Stomach (tissue), 4 donors: ENCODE measurements around the gene GALNT13.

Experiments
- CTCF ChIP-seq, 7 experiments: fragments of 450-650 bp in 4 of 7; fragments of 200-600 bp in 3 of 7; sonication (generic) in 3 of 7; IDR thresholded peaks; one replicate each; pipeline ENCODE4 v1.5.1; 2016 to 2019; ENCODE audit warnings: antibody characterized with exemption in 7 of 7, control low read depth in 2 of 7, mild to moderate bottlenecking in 1 of 7
- POLR2A ChIP-seq, 4 donors: fragments of 450-650 bp; IDR thresholded peaks; one replicate each; pipeline ENCODE4 v1.6.1; 2016; ENCODE audit warnings: antibody characterized with exemption in 4 of 4, control low read depth in 2 of 4, mild to moderate bottlenecking in 1 of 4, moderate library complexity in 1 of 4

GRCh38 chr2:154228566-154229280 is 357.0 kb downstream of the GALNT13 start:
- TF ChIP-seq POLR2A (IDR thresholded peaks at IDR 0.05) (no peak), CTCF (IDR thresholded peaks at IDR 0.05) (no peak)
